Caco-2 (cell line): ENCODE measurements around the gene CCDC178. TPM values are rescaled to one million over a fixed set of nuclear protein-coding genes. Genes with fewer than 3 reads are reported as not detected.
"Not testable (repeated sequence)": the region's sequence is repeated elsewhere in the genome, so short reads cannot be mapped to it uniquely, and the experiment has no call there.

ENCODE experiments used
- BruUV-seq: library from RNA; stranded (reverse); fragments of 400-500 nt; replicated peaks from 2 replicates; lab custom pipeline; 2021; lab: Mats Ljungman, UMichigan
- CTCF ChIA-PET: fragments of 300-600 bp; sonication (Branson Sonifier 250); formaldehyde crosslinking; loops from one replicate; lab custom pipeline; 2022; ENCODE audit warnings: antibody characterized with exemption; lab: Charles Lee
- POLR2A ChIA-PET: fragments of 300-600 bp; sonication (Branson Sonifier 250); formaldehyde crosslinking; loops from one replicate; lab custom pipeline; 2022; ENCODE audit warnings: antibody characterized with exemption; lab: Charles Lee
- DNase-seq, 2 experiments: peaks; one replicate each; pipeline versions ENCODE4 v3.0.0 to v3.0.0-alpha.2; 2020 to 2022
- H3K27me3 ChIP-seq: replicated peaks from 2 replicates; pipeline ENCODE4 v1.6.0; 2011; ENCODE audit warnings: low read length; ENCODE audit not compliant: control insufficient read depth, insufficient read depth
- H3K36me3 ChIP-seq: 2 replicates; pipeline ENCODE4 v1.5.1; 2011; ENCODE audit warnings: low read length; ENCODE audit not compliant: control insufficient read depth, insufficient read depth
- H3K4me1 ChIP-seq: fragments of 250-450 bp; sonication (Bioruptor Pico); 2 replicates; pipeline ENCODE4 v1.5.1; 2020; ENCODE audit warnings: mild to moderate bottlenecking
- H3K4me3 ChIP-seq: 2 replicates; pipeline ENCODE4 v1.5.1; 2011; ENCODE audit warnings: low read depth, mild to moderate bottlenecking, control low read depth, low read length
- H3K9me3 ChIP-seq: fragments of 250-450 bp; sonication (Bioruptor Pico); 2 replicates; pipeline ENCODE4 v1.5.1; 2020; ENCODE audit warnings: mild to moderate bottlenecking, moderate library complexity
- H3K27ac Mint-ChIP-seq: one replicate; pipeline ENCODE4 v1.8.0; 2022; ENCODE audit warnings: mixed read lengths; ENCODE audit not compliant: unreplicated experiment
- H3K27me3 Mint-ChIP-seq: one replicate; pipeline ENCODE4 v1.8.0; 2022; ENCODE audit warnings: mixed read lengths; ENCODE audit not compliant: insufficient read depth, unreplicated experiment
- H3K36me3 Mint-ChIP-seq: one replicate; pipeline ENCODE4 v1.8.0; 2022; ENCODE audit warnings: mild to moderate bottlenecking, mixed read lengths; ENCODE audit not compliant: insufficient read depth, unreplicated experiment
- H3K4me1 Mint-ChIP-seq: one replicate; pipeline ENCODE4 v1.8.0; 2022; ENCODE audit warnings: low read depth, mixed read lengths; ENCODE audit not compliant: unreplicated experiment
- H3K4me3 Mint-ChIP-seq: one replicate; pipeline ENCODE4 v1.8.0; 2022; ENCODE audit warnings: mild to moderate bottlenecking, moderate library complexity, mixed read lengths; ENCODE audit not compliant: unreplicated experiment
- H3K9me3 Mint-ChIP-seq: one replicate; pipeline ENCODE4 v1.8.0; 2022; ENCODE audit warnings: mixed read lengths; ENCODE audit not compliant: unreplicated experiment
- intact Hi-C: fragments of 100-400 bp; cut with micrococcal nuclease; formaldehyde crosslinking; loops from one replicate; pipeline ENCODE4 v1.10.0; 2022; ENCODE audit not compliant: unreplicated experiment
- total RNA-seq: library from RNA; stranded (reverse); gene quantifications from 2 replicates; pipeline ENCODE4 v1.2.3, GENCODE V29; 2022
- TF ChIP-seq, protein P1 (sequence below), 2 experiments: fragments of 200-600 bp in 1 of 2; IDR thresholded peaks; 1 replicate in 1 of 2; 2 replicates in 1 of 2; pipeline versions ENCODE4 v1.5.1 to v1.8.0; 2011 to 2022; ENCODE audit warnings: antibody characterized with exemption in 1 of 2, control low read depth in 1 of 2, inconsistent platforms in 1 of 2, low read depth in 1 of 2, low read length in 1 of 2, mild to moderate bottlenecking in 1 of 2, moderate library complexity in 1 of 2; ENCODE audit not compliant: insufficient read depth in 1 of 2, severe bottlenecking in 1 of 2, unreplicated experiment in 1 of 2

The CCDC178 gene
- total RNA-seq, 1 experiment from 2014 or later = not detected

DNA sequence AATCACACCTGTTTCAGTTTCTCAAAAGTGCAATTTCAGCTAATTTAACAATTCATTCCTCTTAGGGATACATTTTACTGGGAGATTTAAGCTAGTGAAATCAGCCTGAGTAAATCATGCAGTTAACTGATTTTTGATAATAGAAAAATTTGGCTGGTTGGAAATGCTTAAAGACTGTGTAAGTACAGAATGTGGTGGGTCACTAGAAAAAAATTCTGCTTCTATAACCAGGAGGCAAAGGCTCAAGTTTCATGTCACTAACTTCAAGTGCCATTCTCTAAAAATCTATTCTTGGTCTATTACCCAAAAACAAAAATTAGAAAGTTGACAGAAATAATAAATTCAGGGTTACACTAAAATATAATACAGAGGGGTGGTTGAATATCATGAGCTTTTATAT lies 271.3 kb downstream of the CCDC178 start:
- Histone ChIP-seq H3K36me3 (no peaks in the 10 kb centered on the region), H3K27me3 (no peaks in the 10 kb centered on the region), H3K9me3 (no peaks in the 10 kb centered on the region), H3K4me1 (no peaks in the 10 kb centered on the region), H3K4me3 (no peak overlapping the region)
- no TSS peak for BruUV-seq
- DNase-seq = no peak
- TF ChIP-seq, protein P1, sequence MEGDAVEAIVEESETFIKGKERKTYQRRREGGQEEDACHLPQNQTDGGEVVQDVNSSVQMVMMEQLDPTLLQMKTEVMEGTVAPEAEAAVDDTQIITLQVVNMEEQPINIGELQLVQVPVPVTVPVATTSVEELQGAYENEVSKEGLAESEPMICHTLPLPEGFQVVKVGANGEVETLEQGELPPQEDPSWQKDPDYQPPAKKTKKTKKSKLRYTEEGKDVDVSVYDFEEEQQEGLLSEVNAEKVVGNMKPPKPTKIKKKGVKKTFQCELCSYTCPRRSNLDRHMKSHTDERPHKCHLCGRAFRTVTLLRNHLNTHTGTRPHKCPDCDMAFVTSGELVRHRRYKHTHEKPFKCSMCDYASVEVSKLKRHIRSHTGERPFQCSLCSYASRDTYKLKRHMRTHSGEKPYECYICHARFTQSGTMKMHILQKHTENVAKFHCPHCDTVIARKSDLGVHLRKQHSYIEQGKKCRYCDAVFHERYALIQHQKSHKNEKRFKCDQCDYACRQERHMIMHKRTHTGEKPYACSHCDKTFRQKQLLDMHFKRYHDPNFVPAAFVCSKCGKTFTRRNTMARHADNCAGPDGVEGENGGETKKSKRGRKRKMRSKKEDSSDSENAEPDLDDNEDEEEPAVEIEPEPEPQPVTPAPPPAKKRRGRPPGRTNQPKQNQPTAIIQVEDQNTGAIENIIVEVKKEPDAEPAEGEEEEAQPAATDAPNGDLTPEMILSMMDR (IDR thresholded peaks at IDR 0.05; ENCODE audit: insufficient read depth in 1 of 2, low read depth in 1 of 2, low read length in 1 of 2, severe bottlenecking in 1 of 2, unreplicated experiment in 1 of 2) = no peak
- POLR2A ChIA-PET = no interaction called here
- intact Hi-C loops = no loop called here
- no peaks in the 10 kb centered on the region for H3K4me1 Mint-ChIP-seq
- H3K27me3 Mint-ChIP-seq = peaks cover 3% of the 10 kb centered on the region
- CTCF ChIA-PET = no interaction called here
- H3K27ac Mint-ChIP-seq = no peak overlapping the region
- no peak overlapping the region for H3K4me3 Mint-ChIP-seq
- H3K36me3 Mint-ChIP-seq = no peaks in the 10 kb centered on the region
- no peaks in the 10 kb centered on the region for H3K9me3 Mint-ChIP-seq

- H3K4me3 ChIP-seq, H3K27me3 Mint-ChIP-seq, intact Hi-C loops, H3K36me3 Mint-ChIP-seq, H3K9me3 Mint-ChIP-seq, H3K27me3 ChIP-seq, H3K27ac Mint-ChIP-seq, POLR2A ChIA-PET, CTCF ChIA-PET, H3K4me1 Mint-ChIP-seq, H3K36me3 ChIP-seq, H3K9me3 ChIP-seq, BruUV-seq, DNase-seq, H3K4me3 Mint-ChIP-seq, H3K4me1 ChIP-seq: not testable (repeated sequence)
Observed at GRCh38 chr18:33164121-33164520, 276.4 kb downstream of the CCDC178 start.

DNA sequence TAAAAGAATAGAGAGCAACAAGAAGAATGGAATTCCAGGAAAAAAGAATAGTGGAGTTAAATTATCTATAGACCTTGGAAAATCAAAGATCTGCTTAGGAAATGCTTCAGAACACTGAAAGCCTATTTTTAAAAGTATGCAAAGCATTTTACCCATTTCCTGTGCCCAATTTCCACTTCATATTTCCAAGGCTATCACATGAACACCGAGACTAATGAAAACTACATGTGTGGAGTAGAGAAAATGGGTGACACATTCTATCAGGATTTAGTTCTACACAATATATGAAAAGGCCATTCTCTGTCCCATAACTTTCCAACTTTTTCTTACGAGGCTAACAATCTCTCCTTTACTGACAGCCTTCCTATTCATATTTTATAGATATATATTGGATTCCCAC lies 279.4 kb downstream of the CCDC178 start:
- no TSS peak for BruUV-seq
- ChIA-PET CTCF (no interaction called here), POLR2A (no interaction called here)
- DNase-seq = no peak
- TF ChIP-seq, protein P1 (IDR thresholded peaks at IDR 0.05; ENCODE audit: insufficient read depth in 1 of 2, low read depth in 1 of 2, low read length in 1 of 2, severe bottlenecking in 1 of 2, unreplicated experiment in 1 of 2) = no peak
- intact Hi-C loops = no loop called here
- no peaks in the 10 kb centered on the region for H3K27me3 ChIP-seq
- H3K27me3 Mint-ChIP-seq = no peaks in the 10 kb centered on the region
- H3K9me3 ChIP-seq = no peaks in the 10 kb centered on the region
- H3K36me3 Mint-ChIP-seq = no peaks in the 10 kb centered on the region
- no peaks in the 10 kb centered on the region for H3K4me1 Mint-ChIP-seq
- H3K9me3 Mint-ChIP-seq = no peaks in the 10 kb centered on the region
- H3K4me3 ChIP-seq = no peak overlapping the region
- no peaks in the 10 kb centered on the region for H3K4me1 ChIP-seq
- no peak overlapping the region for H3K27ac Mint-ChIP-seq
- H3K36me3 ChIP-seq = no peaks in the 10 kb centered on the region
- H3K4me3 Mint-ChIP-seq = no peak overlapping the region

DNA sequence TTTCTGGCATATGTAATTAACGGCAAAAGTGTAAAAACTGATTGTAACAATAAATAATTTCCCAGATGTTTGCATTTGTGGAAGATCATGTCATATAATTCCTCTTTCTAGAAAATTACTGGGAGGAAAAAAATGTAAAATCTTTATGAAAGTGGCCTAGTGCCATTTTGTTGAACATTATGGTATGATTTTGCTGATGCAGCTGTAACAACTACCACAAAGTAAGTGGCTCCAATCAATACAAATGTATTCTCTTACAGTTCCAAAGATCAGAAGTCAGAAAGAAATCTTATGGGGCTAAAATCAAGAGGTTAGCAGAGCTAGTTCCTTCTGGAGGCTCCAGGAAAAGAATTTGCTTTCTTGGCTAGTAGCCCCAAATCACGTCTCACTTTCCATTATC lies 281.4 kb downstream of the CCDC178 start:
- TF ChIP-seq, protein P1 (IDR thresholded peaks at IDR 0.05; ENCODE audit: insufficient read depth in 1 of 2, low read depth in 1 of 2, low read length in 1 of 2, severe bottlenecking in 1 of 2, unreplicated experiment in 1 of 2) = no peak
- POLR2A ChIA-PET = no interaction called here
- H3K4me3 Mint-ChIP-seq = no peak overlapping the region

More for the DNA sequence above, 281.4 kb downstream of the CCDC178 start:
- intact Hi-C loops = loop anchor here (5.0 kb wide), 1 partner anchor 38 kb away; no protein-coding TSS in a partner anchor
- Histone ChIP-seq H3K9me3 (no peaks in the 10 kb centered on the region), H3K27me3 (no peaks in the 10 kb centered on the region), H3K36me3 (no peaks in the 10 kb centered on the region), H3K4me3 (no peak overlapping the region), H3K4me1 (no peaks in the 10 kb centered on the region)
- Mint-ChIP-seq H3K4me1 (no peaks in the 10 kb centered on the region), H3K27me3 (no peaks in the 10 kb centered on the region), H3K36me3 (no peaks in the 10 kb centered on the region), H3K27ac (no peak overlapping the region), H3K9me3 (no peaks in the 10 kb centered on the region)
- no peak for DNase-seq
- CTCF ChIA-PET = no interaction called here
- no TSS peak for BruUV-seq
